HCT116 (cell line): ENCODE measurements around the gene DUOXA1. TPM values are rescaled to one million over a fixed set of nuclear protein-coding genes. Genes with fewer than 3 reads are reported as not detected.

Experiments
- ATAC-seq: fragments of 200-7000 bp; cut with Tn5 transposase; 2 replicates; pipeline ENCODE4 v1.9.1; 2020; ENCODE audit warnings: mild to moderate bottlenecking, moderate library complexity
- BruUV-seq: library from RNA; stranded (reverse); fragments of 400-500 nt; replicated peaks from 2 replicates; lab custom pipeline; 2021; lab: Mats Ljungman, UMichigan
- CTCF ChIA-PET: fragments of 300-600 bp; sonication (Branson Sonifier 250); formaldehyde crosslinking; loops from one replicate; lab custom pipeline; 2021; ENCODE audit warnings: antibody characterized with exemption; lab: Charles Lee
- POLR2A ChIA-PET: fragments of 300-600, 350-600 bp; sonication (Branson Sonifier 250); formaldehyde crosslinking; loops from one replicate; lab custom pipeline; 2021; ENCODE audit warnings: antibody characterized with exemption; lab: Charles Lee
- RAD21 ChIA-PET, 2 experiments: fragments of 300-600 bp; sonication (Branson Sonifier 250); formaldehyde crosslinking; loops; one replicate each; lab custom pipeline; 2023; ENCODE audit warnings: low total read pairs in 2 of 2; ENCODE audit not compliant: uncharacterized antibody in 2 of 2, unreplicated experiment in 2 of 2, low non-redundant PET in 1 of 2; lab: Charles Lee
- DNase-seq: peaks from one replicate; pipeline ENCODE4 v3.0.0-alpha.2; 2010; ENCODE audit warnings: low read depth, low spot score
- H2AFZ ChIP-seq: fragments of 200-600 bp; shearing (Covaris generic), sonication (generic); 2 replicates; pipeline ENCODE4 v1.6.1; 2017; ENCODE audit warnings: low read depth, mixed run types, mixed read lengths, antibody characterized with exemption, low read length; ENCODE audit not compliant: poor library complexity, severe bottlenecking
- H3K27ac ChIP-seq: 2 replicates; pipeline ENCODE4 v1.5.1; 2012; ENCODE audit warnings: low read depth, low read length
- H3K27me3 ChIP-seq: fragments of 200-600 bp; sonication (generic); 2 replicates; pipeline ENCODE4 v1.6.1; 2016; ENCODE audit warnings: mixed run types, low read length, mixed read lengths; ENCODE audit not compliant: insufficient read depth
- H3K36me3 ChIP-seq, 2 experiments: fragments of 200-500 bp in 1 of 2; fragments of 200-600 bp in 1 of 2; sonication (Bioruptor generic) in 1 of 2; sonication (generic) in 1 of 2; 2 replicates each; pipeline versions ENCODE4 v1.5.1 to v1.6.1; 2014 to 2016; ENCODE audit warnings: low read length in 2 of 2, inconsistent platforms in 1 of 2, mixed read lengths in 1 of 2, mixed run types in 1 of 2; ENCODE audit not compliant: insufficient read depth in 2 of 2, control insufficient read depth in 1 of 2
- H3K4me1 ChIP-seq, 2 experiments: fragments of 200-600 bp in 1 of 2; sonication (generic) in 1 of 2; 2 replicates each; pipeline versions ENCODE4 v1.5.1 to v1.6.1; 2012 to 2017; ENCODE audit warnings: low read length in 2 of 2, inconsistent platforms in 1 of 2, mild to moderate bottlenecking in 1 of 2, mixed read lengths in 1 of 2, mixed run types in 1 of 2, moderate library complexity in 1 of 2; ENCODE audit not compliant: insufficient read depth in 2 of 2, control insufficient read depth in 1 of 2
- H3K4me2 ChIP-seq: fragments of 200-600 bp; sonication (generic); 2 replicates; pipeline ENCODE4 v1.6.1; 2017; ENCODE audit warnings: mixed run types, low read length, mixed read lengths
- H3K4me3 ChIP-seq, 2 experiments: fragments of 200-600 bp in 1 of 2; sonication (generic) in 1 of 2; replicated peaks in 1 of 2; 2 replicates each; pipeline ENCODE4 v1.5.1; 2011 to 2016; ENCODE audit warnings: low read length in 2 of 2, control low read depth in 1 of 2, low read depth in 1 of 2, mild to moderate bottlenecking in 1 of 2, mixed read lengths in 1 of 2, mixed run types in 1 of 2
- H3K79me2 ChIP-seq: fragments of 200-600 bp; sonication (generic); 2 replicates; pipeline ENCODE4 v1.6.1; 2017; ENCODE audit warnings: mild to moderate bottlenecking, mixed run types, low read length, moderate library complexity, mixed read lengths; ENCODE audit not compliant: insufficient read depth
- H3K9ac ChIP-seq: fragments of 200-600 bp; sonication (generic); 2 replicates; pipeline ENCODE4 v1.6.1; 2016; ENCODE audit warnings: low read length, mixed read lengths
- H3K9me2 ChIP-seq: fragments of 200-600 bp; sonication (generic), shearing (Covaris generic); 2 replicates; pipeline ENCODE4 v1.6.1; 2017; ENCODE audit warnings: mixed run types, mild to moderate bottlenecking, moderate library complexity; ENCODE audit not compliant: insufficient read depth
- H3K9me3 ChIP-seq, 2 experiments: fragments of 200-500 bp in 1 of 2; fragments of 200-600 bp in 1 of 2; sonication (Bioruptor generic) in 1 of 2; sonication (generic) in 1 of 2; 2 replicates each; pipeline ENCODE4 v1.6.1; 2014 to 2017; ENCODE audit warnings: low read length in 2 of 2, mixed read lengths in 2 of 2, inconsistent platforms in 1 of 2, low read depth in 1 of 2, mild to moderate bottlenecking in 1 of 2, mixed run types in 1 of 2, moderate library complexity in 1 of 2; ENCODE audit not compliant: control insufficient read depth in 1 of 2, insufficient read depth in 1 of 2
- H4K20me1 ChIP-seq: fragments of 200-600 bp; sonication (generic), shearing (Covaris generic); 2 replicates; pipeline ENCODE4 v1.6.1; 2017; ENCODE audit warnings: mixed run types, mild to moderate bottlenecking, moderate library complexity; ENCODE audit not compliant: insufficient read depth
- CEBPB ChIP-seq: IDR thresholded peaks from 2 replicates; pipeline ENCODE4 v1.6.1; 2012; ENCODE audit warnings: low read depth
- CTCF ChIP-seq, 3 experiments: fragments of 200-600 bp in 1 of 3; sonication (generic) in 1 of 3; IDR thresholded peaks in 2 of 3; conservative IDR thresholded peaks in 1 of 3; 2 replicates each; pipeline ENCODE4 v1.5.1; 2012 to 2017; ENCODE audit warnings: low read depth in 2 of 3, low read length in 2 of 3, antibody characterized with exemption in 1 of 3, borderline replicate concordance in 1 of 3, control low read depth in 1 of 3, mild to moderate bottlenecking in 1 of 3, mixed read lengths in 1 of 3, mixed run types in 1 of 3, moderate library complexity in 1 of 3; ENCODE audit not compliant: insufficient read depth in 1 of 3
- EGR1 ChIP-seq: IDR thresholded peaks from 2 replicates; pipeline ENCODE4 v1.6.1; 2012; ENCODE audit warnings: low read depth
- EZH2phosphoT487 ChIP-seq: fragments of 200-600 bp; IDR thresholded peaks from 2 replicates; pipeline ENCODE4 v1.6.1; 2018; ENCODE audit warnings: antibody characterized with exemption, borderline replicate concordance
- SIN3A ChIP-seq: IDR thresholded peaks from 2 replicates; pipeline ENCODE4 v1.6.1; 2012; ENCODE audit warnings: low read depth
- SP1 ChIP-seq: IDR thresholded peaks from 2 replicates; pipeline ENCODE4 v1.6.1; 2012; ENCODE audit warnings: low read depth
- TCF7L2 ChIP-seq: IDR thresholded peaks from 2 replicates; pipeline ENCODE4 v1.7.0; 2011; ENCODE audit warnings: borderline replicate concordance, inconsistent platforms; ENCODE audit not compliant: insufficient read depth, insufficient read length; ENCODE audit errors: extremely low read depth
- YY1 ChIP-seq: IDR thresholded peaks from 2 replicates; pipeline ENCODE4 v1.6.1; 2011; ENCODE audit warnings: low read length, low read depth, moderate library complexity, mild to moderate bottlenecking; ENCODE audit not compliant: insufficient replicate concordance; ENCODE audit errors: extremely low read depth
- ZFX ChIP-seq: fragments of 450-650 bp; IDR thresholded peaks from 2 replicates; pipeline ENCODE4 v1.6.1; 2017
- intact Hi-C: fragments of 100-400 bp; cut with micrococcal nuclease; formaldehyde crosslinking; loops from 2 replicates; pipeline ENCODE4 v1.10.0; 2022
- total RNA-seq: library from RNA; stranded (reverse); gene quantifications from one replicate; pipeline ENCODE4 v1.2.1, GENCODE V29; 2021; ENCODE audit not compliant: unreplicated experiment
- TF ChIP-seq, protein P1 (sequence below): IDR thresholded peaks from 2 replicates; pipeline ENCODE4 v1.6.1; 2012

DUOXA1 gene
- total RNA-seq, 1 experiment from 2014 or later: 2.3 TPM

DNA sequence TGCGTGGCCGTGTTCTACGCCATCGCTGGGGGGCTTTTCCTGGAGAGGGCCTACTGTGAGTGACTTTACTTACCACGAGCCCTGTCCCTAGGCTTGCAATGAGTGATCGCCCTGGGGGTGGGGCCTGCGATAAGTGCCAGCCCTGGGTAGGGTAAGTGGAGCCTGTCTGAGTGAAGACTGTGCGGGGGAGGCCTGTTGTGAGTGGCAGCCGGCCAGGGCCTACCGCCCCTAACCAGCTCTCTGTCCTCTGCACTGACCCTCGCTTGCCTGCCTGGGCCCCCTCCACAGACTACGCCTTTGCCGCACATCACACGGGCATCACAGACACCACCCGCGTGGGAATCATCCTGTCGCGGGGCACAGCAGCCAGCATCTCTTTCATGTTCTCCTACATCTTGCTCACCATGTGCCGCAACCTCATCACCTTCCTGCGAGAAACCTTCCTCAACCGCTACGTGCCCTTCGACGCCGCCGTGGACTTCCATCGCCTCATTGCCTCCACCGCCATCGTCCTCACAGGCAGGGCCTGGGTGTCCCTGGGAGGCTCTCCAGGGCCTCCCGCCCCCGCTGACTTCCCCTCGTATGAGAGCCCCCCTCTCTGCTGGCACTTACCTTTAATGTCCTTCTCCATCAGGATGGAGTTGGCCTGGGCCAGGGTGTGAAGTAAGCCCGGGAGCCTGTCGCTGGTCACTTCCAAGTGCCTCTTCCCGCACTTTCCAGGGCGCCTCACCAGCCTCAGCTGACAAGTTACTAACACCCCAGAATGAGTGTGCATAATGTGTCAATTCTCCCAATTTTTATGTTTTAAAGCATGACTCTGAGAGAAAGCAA lies 22.5 kb upstream of the DUOXA1 start:
- Histone ChIP-seq H2AFZ (no peak overlapping the region), H3K36me3 (no peaks in the 10 kb centered on the region; a peak in 1 of 4 replicates), H3K4me3 (no peak overlapping the region)
- intact Hi-C loops: no loop called here
- POLR2A ChIA-PET: no interaction called here
- BruUV-seq: no TSS peak
- no peak for ATAC-seq
- no peak for DNase-seq
- TF ChIP-seq EZH2phosphoT487 (no peak), CEBPB (no peak), SP1 (no peak), SIN3A (no peak), TCF7L2 (no peak), CTCF (IDR thresholded peaks at IDR 0.05 in 2 of 3, conservative IDR thresholded peaks at IDR 0.05 in 1 of 3; ENCODE audit: borderline replicate concordance in 1 of 3, insufficient read depth in 1 of 3, low read depth in 2 of 3, low read length in 2 of 3) (no peak), EGR1 (no peak), YY1 (no peak), ZFX (no peak)
- TF ChIP-seq, protein P1, sequence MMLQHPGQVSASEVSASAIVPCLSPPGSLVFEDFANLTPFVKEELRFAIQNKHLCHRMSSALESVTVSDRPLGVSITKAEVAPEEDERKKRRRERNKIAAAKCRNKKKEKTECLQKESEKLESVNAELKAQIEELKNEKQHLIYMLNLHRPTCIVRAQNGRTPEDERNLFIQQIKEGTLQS: no peak
- TF ChIP-seq, all 23 proteins: peak for 0
- peaks cover 0 to 4% of the 10 kb centered on the region in 2 experiments; a peak in 1 of 4 replicates for H3K4me1 ChIP-seq
- H3K9me2 ChIP-seq: no peaks in the 10 kb centered on the region
- H4K20me1 ChIP-seq: no peaks in the 10 kb centered on the region
- no peak overlapping the region for H3K4me2 ChIP-seq
- CTCF ChIA-PET: interaction anchor here (1.2 kb wide), 1 partner anchor 11 kb away, joined by 3 read pairs; no protein-coding TSS in a partner anchor
- RAD21 ChIA-PET: no interaction called here
- H3K79me2 ChIP-seq: no peaks in the 10 kb centered on the region
- H3K27me3 ChIP-seq: no peaks in the 10 kb centered on the region
- H3K9ac ChIP-seq: no peak overlapping the region
- H3K27ac ChIP-seq: no peak overlapping the region
- H3K9me3 ChIP-seq: no peaks in the 10 kb centered on the region
